IPS DF 6.9 (cell line): Measurements from ENCODE around the gene APOBEC3G.
"Not testable (repeated sequence)": the region's sequence is repeated elsewhere in the genome, so short reads cannot be mapped to it uniquely, and the experiment has no call there.

Experiments used
- DNase-seq: peaks from one replicate; pipeline ENCODE4 v3.0.0-alpha.2; 2013; ENCODE audit warnings: low read depth, low spot score
- H3K27ac ChIP-seq: one replicate; pipeline ENCODE4 v1.5.1; 2013; ENCODE audit warnings: low read length, control low read depth
- H3K27me3 ChIP-seq: 2 replicates; pipeline ENCODE4 v1.6.1; 2013; ENCODE audit warnings: mild to moderate bottlenecking, low read length; ENCODE audit not compliant: control insufficient read depth, insufficient read depth
- H3K36me3 ChIP-seq: 2 replicates; pipeline ENCODE4 v1.6.1; 2013; ENCODE audit warnings: low read length; ENCODE audit not compliant: control insufficient read depth, insufficient read depth
- H3K4me1 ChIP-seq: 2 replicates; pipeline ENCODE4 v1.6.1; 2013; ENCODE audit warnings: low read length; ENCODE audit not compliant: control insufficient read depth, insufficient read depth
- H3K4me3 ChIP-seq: 2 replicates; pipeline ENCODE4 v1.5.1; 2013; ENCODE audit warnings: mild to moderate bottlenecking, low read length
- H3K9me3 ChIP-seq: 2 replicates; pipeline ENCODE4 v1.6.1; 2013; ENCODE audit warnings: low read length, inconsistent platforms; ENCODE audit not compliant: control insufficient read depth, insufficient read depth
- WGBS: extraction: QIAGEN DNeasy Blood & Tissue Kit; methylation state at CpG from one replicate; pipeline ENCODE4 v1.1.7; 2013; ENCODE audit warnings: mixed read lengths, missing lambda C conversion rate; ENCODE audit not compliant: insufficient read length, insufficient coverage; 5-methylcytosine and 5-hydroxymethylcytosine counted together

Gene APOBEC3G

DNA sequence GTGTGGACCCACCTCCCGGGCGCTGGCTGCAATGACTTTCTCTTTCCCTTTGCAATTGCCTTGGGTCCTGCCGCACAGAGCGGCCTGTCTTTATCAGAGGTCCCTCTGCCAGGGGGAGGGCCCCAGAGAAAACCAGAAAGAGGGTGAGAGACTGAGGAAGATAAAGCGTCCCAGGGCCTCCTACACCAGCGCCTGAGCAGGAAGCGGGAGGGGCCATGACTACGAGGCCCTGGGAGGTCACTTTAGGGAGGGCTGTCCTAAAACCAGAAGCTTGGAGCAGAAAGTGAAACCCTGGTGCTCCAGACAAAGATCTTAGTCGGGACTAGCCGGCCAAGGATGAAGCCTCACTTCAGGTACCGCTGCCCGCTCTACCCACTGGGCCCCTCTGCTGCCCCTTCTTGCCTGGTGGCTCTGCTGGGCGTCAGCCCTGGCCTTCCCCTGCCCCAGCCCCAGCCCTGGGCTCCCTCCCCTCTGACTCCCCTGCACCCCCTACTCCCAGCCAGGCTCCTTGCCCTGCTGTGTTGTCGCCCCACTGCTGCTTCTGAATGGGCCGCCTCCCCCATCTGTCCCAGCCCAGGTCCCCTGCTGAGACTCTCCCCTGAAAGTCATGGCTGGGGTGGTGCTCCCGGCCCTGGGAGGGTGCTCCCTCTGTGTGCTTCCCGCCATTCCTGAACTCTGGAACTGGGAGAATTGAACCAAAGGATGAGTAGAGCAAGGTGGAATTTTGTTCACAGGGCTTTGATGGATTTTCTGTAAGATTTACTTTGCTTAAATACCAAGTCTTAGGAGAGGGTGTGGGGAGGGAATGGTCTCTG lies at the start of gene APOBEC3G:
APOBEC3G (plus strand) TSS at position 250 of the 815 bp plus-strand sequence; CDS start at position 337, 87 bp downstream.
- not testable (repeated sequence) for H3K36me3 ChIP-seq, H3K27ac ChIP-seq, H3K27me3 ChIP-seq, H3K4me3 ChIP-seq, H3K9me3 ChIP-seq, DNase-seq, H3K4me1 ChIP-seq
- WGBS: no CpG with 5 or more reads among the region's 17 CpGs

DNA sequence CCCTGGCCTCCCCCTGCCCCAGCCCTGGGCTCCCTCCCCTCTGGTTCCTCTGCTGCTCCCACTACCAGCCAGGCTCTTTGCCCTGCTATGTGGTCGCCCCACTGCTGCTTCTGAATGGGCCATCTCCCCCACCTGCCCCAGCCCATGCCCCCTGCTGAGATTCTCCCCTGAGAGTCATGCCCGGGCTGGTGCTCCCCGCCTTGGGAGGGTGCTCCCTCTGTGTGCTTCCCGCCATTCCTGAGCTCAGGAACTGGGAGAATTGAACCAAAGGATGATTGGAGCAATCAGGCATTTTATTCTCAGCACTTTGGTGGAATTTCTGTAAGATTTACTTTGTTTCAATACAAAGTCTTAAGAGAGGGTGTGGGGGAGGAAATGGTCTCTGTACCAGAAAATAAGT lies 49.4 kb upstream of the APOBEC3G start:
- H3K4me3 ChIP-seq: no peak overlapping the region
- no CpG with 5 or more reads among the region's 4 CpGs for WGBS
- no peaks in the 10 kb centered on the region for H3K36me3 ChIP-seq
- peaks cover 4% of the 10 kb centered on the region; the same call in 1 of the 2 replicates for H3K4me1 ChIP-seq
- DNase-seq: no peak
- H3K9me3 ChIP-seq: no peaks in the 10 kb centered on the region
- H3K27me3 ChIP-seq: no peaks in the 10 kb centered on the region
- no peak overlapping the region for H3K27ac ChIP-seq

DNA sequence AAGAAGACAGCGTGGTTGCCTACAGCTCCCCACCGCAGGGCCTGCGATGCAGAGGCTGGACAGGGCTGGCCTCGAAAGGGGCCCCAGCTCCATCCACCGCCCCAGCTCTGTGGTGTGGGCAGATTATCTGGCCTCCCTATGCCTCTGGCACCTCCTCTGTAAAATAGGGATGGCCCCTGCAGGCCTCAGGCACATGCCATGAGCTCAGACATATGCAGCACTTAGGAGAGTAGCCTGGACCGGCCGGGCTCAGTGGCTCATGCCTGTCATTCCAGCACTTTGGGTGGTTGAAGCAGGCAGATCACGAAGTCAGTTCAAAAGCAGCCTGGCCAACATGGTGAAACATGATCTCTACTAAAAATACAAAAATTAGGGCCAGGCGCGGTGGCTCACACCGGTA lies 48.8 kb upstream of the APOBEC3G start:
- Histone ChIP-seq H3K27me3 (no peaks in the 10 kb centered on the region), H3K4me1 (peaks cover 4% of the 10 kb centered on the region; the same call in 1 of the 2 replicates), H3K36me3 (no peaks in the 10 kb centered on the region), H3K9me3 (no peaks in the 10 kb centered on the region), H3K27ac (no peak overlapping the region), H3K4me3 (no peak overlapping the region)
- DNase-seq: no peak
- WGBS: no CpG with 5 or more reads among the region's 11 CpGs

DNA sequence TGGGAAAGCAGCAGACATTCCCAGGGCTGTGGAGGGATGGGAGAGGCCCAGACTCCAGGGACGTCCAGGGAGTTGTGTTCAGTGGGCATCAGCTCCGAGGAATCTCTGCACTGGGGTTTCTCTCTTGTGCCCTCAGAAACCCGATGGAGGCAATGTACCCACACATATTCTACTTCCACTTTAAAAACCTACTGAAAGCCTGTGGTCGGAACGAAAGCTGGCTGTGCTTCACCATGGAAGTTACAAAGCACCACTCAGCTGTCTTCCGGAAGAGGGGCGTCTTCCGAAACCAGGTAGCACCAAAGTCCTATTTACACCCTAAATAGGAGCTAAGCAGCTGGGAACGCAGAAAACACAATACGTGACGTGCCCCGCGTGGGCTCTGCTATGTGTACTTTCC lies 47.8 kb upstream of the APOBEC3G start:
- Histone ChIP-seq H3K4me3 (no peak overlapping the region), H3K27ac (no peak overlapping the region), H3K4me1 (peaks cover 4% of the 10 kb centered on the region; the same call in 1 of the 2 replicates), H3K27me3 (no peaks in the 10 kb centered on the region), H3K36me3 (no peaks in the 10 kb centered on the region), H3K9me3 (no peaks in the 10 kb centered on the region)
- no CpG with 5 or more reads among the region's 13 CpGs for WGBS
- no peak for DNase-seq

DNA sequence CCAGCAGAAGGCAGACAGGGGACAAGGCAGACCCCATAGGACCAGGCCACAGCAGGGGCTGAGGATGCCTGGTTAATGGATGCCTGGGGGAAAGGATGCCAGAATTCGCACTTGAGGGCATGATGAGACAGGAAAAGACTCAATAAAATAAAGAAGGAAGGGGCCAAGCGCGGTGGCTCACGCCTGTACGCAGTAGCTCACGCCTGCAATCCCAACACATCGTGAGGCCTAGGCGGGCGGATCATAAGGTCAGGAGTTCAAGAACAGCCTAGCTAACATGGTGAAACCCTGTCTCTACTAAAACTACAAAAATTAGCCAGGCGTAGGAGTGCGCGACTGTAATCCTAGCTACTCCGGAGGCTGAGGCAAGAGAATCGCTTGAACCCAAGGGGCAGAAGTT lies 46.4 kb upstream of the APOBEC3G start:
- no peaks in the 10 kb centered on the region for H3K9me3 ChIP-seq
- WGBS: no CpG with 5 or more reads among the region's 14 CpGs

DNA sequence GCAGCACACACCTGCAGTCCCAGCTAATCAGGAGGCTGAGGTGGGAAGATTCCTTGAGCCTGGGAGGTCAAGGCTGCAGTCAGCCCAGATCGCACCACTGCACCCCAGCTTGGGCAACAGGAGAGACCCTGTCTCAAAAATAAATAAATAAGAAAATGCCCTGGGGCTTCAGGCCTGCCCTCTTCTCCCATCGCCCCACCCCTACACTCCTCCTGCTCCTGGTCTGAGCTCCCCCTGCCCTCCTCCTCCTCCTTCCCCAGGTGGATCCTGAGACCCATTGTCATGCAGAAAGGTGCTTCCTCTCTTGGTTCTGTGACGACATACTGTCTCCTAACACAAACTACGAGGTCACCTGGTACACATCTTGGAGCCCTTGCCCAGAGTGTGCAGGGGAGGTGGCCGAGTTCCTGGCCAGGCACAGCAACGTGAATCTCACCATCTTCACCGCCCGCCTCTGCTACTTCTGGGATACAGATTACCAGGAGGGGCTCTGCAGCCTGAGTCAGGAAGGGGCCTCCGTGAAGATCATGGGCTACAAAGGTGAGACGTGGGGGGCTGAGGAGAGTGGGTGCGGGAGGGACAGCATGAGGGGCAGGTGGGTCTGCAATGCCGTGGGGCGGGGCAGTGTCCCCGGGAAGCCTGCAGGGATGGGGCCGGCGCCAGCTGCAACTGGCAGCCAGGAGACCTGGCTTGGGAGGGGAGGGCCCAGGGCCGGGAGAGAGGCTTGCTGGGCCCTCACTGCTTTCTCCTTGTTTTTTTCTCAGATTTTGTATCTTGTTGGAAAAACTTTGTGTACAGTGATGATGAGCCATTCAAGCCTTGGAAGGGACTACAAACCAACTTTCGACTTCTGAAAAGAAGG lies 45.4 kb upstream of the APOBEC3G start:
- not testable (repeated sequence) for DNase-seq, H3K36me3 ChIP-seq, H3K4me3 ChIP-seq, H3K9me3 ChIP-seq, H3K4me1 ChIP-seq, H3K27ac ChIP-seq, H3K27me3 ChIP-seq
- WGBS: no CpG with 5 or more reads among the region's 18 CpGs

More for the DNA sequence above, 46.4 kb upstream of the APOBEC3G start:
- H3K27ac ChIP-seq: no peak overlapping the region
- H3K4me1 ChIP-seq: peaks cover 4% of the 10 kb centered on the region; the same call in 1 of the 2 replicates
- H3K4me3 ChIP-seq: no peak overlapping the region
- H3K27me3 ChIP-seq: no peaks in the 10 kb centered on the region
- no peaks in the 10 kb centered on the region for H3K36me3 ChIP-seq
- no peak for DNase-seq

DNA sequence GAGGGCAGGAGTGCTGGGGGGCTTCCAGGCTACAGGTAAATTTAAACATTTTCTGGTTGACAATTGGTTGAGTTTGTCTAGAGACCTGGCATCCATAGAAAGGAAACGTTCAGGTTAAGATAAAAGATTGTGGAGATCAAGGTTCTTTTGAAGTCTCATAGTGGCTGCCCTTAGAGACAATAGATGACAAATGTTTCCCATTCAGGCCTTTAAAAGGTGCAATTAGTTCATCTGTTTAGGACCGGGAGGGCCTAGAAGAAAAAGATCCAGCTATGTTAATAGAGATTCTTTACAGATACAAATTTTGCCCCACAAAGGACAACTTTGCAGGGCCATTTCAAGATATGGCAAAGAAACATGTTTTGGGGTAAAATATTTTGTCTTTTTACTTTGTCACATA lies 40.0 kb upstream of the APOBEC3G start:
- not testable (repeated sequence) for H3K36me3 ChIP-seq, H3K9me3 ChIP-seq, DNase-seq, H3K4me1 ChIP-seq, H3K27me3 ChIP-seq, H3K27ac ChIP-seq, H3K4me3 ChIP-seq
- WGBS: no CpG with 5 or more reads among the region's 2 CpGs

DNA sequence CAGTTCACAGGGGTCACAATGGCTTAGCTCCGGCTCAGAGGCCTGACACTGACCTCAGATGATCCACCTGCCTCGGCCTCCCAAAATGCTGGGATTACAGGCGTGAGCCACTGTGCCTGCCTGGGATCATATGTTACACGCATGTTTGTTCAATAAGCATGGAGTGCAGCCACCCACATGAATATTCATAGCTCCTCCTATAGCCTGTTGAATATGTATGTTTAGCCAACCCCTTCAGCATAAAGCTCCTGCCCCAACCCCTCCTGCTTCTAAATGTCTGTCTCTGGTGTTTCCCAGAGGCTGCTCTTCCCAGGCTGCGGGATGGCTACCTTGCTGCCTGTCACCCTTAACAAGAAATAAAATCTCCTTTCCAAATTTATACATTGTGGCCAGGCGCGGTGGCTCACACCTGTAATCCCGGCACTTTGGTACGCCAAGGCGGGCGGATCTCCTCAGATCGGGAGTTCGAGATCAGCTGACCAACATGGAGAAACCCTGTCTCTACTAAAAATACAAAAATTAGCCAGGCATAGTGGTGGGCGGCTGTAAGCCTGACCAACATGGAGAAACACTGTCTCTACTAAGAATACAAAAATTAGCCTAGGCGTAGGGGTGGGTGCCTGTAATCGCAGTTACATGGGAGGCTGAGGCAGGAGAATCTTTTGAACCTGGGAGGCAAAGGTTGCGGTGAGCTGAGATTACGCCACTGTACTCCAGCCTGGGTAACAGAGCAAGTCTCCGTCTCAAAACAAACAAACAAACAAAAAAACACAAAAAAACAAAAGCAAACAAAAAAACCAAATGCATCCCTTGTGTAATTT lies 37.6 kb upstream of the APOBEC3G start:
- no peaks in the 10 kb centered on the region for H3K4me1 ChIP-seq
- no peak for DNase-seq
- H3K9me3 ChIP-seq: no peaks in the 10 kb centered on the region
- no peaks in the 10 kb centered on the region for H3K27me3 ChIP-seq
- H3K4me3 ChIP-seq: no peak overlapping the region
- 0 out of 2 replicates have a peak, but pooled peaks cover 2% of the 10 kb centered on the region for H3K36me3 ChIP-seq
- H3K27ac ChIP-seq: no peak overlapping the region
- WGBS: no CpG with 5 or more reads among the region's 19 CpGs

DNA sequence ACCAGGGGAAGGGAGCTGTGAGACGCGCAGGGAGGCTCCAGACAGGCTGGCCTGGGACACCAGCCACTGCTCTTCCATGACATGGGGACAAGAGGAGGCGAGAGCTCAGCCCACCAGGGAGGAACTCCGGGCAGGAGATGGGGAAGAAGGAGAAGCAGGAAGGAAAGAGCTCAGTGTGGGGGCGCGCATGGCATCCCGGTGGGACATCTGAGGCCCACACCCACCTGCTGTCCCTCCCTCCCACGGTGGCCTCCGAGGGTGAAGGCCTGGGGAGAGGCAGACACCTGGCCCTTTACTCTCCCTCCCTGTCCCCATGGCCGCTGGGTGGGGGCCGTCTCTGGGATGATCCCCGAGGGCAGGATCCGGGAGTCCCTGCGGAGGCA lies 36.9 kb upstream of the APOBEC3G start:
- H3K4me3 ChIP-seq, H3K4me1 ChIP-seq, H3K27ac ChIP-seq, DNase-seq, H3K27me3 ChIP-seq, H3K36me3 ChIP-seq, H3K9me3 ChIP-seq: not testable (repeated sequence)
- WGBS: no CpG with 5 or more reads among the region's 14 CpGs
